ENCODE results near the gene KSR1. TPM values are rescaled to one million over a fixed set of nuclear protein-coding genes. Genes with fewer than 3 reads are reported as not detected.

The KSR1 gene
- total RNA-seq, 1 experiment from 2014 or later, result 88.9 TPM

DNA sequence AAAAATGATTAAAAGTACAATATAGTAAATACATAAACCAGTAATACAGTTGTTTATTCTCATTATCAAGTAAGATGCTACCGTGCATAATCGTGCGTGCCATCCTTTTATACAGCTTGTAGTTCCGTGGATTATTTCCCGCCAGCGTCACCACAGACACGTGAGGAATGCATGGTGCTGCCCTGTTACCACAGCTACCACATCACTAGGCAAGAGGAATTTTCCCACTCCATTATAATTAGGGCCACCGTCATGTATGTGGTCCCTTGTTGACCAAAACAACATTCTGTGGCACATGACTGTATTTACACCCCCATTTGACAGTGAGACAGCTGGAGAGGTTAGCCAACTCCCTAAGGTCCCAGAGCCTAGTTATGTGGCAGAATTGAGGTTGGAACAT, 144.2 kb downstream of the KSR1 start:
- H3K36me3 Mint-ChIP-seq (ENCODE audit: insufficient read depth, unreplicated experiment), result peaks cover 58% of the 10 kb centered on the region
- no peak for DNase-seq
- H3K4me1 ChIP-seq, result no peaks in the 10 kb centered on the region
- ChIA-PET POLR2A (interaction anchor here (0.6 kb wide), 1 partner anchor 65 kb away, joined by 3 read pairs; no protein-coding TSS in a partner anchor), CTCF (interaction anchor here (0.6 to 6.2 kb wide), 38 partner anchors 9 to 364 kb away, joined by 3 to 95 read pairs (median 5); partner anchors contain the start of gene KSR1)
- H3K27me3 ChIP-seq (replicated peaks; ENCODE audit: control insufficient read depth, insufficient read depth, low read length), result no peaks in the 10 kb centered on the region
- peaks cover 9% of the 10 kb centered on the region for H3K36me3 ChIP-seq (ENCODE audit: control insufficient read depth, insufficient read depth, low read length)
- H3K4me1 Mint-ChIP-seq (ENCODE audit: low read depth, unreplicated experiment), result peaks cover 6% of the 10 kb centered on the region
- no peaks in the 10 kb centered on the region for H3K9me3 ChIP-seq
- intact Hi-C loops (cut with micrococcal nuclease; ENCODE audit: unreplicated experiment), result loop anchor here (1.0 to 10.0 kb wide), 7 partner anchors 20 to 364 kb away; no protein-coding TSS in a partner anchor
- H3K4me3 ChIP-seq (ENCODE audit: low read depth, low read length), result no peak overlapping the region
- no peak overlapping the region for H3K4me3 Mint-ChIP-seq (ENCODE audit: unreplicated experiment)
- no peaks in the 10 kb centered on the region for H3K9me3 Mint-ChIP-seq (ENCODE audit: unreplicated experiment)
- TSS peak; percentile 25 for BruUV-seq (replicated peaks)
- H3K27ac Mint-ChIP-seq (ENCODE audit: unreplicated experiment), result peak overlapping the region; percentile 11
- TF ChIP-seq, protein P1, sequence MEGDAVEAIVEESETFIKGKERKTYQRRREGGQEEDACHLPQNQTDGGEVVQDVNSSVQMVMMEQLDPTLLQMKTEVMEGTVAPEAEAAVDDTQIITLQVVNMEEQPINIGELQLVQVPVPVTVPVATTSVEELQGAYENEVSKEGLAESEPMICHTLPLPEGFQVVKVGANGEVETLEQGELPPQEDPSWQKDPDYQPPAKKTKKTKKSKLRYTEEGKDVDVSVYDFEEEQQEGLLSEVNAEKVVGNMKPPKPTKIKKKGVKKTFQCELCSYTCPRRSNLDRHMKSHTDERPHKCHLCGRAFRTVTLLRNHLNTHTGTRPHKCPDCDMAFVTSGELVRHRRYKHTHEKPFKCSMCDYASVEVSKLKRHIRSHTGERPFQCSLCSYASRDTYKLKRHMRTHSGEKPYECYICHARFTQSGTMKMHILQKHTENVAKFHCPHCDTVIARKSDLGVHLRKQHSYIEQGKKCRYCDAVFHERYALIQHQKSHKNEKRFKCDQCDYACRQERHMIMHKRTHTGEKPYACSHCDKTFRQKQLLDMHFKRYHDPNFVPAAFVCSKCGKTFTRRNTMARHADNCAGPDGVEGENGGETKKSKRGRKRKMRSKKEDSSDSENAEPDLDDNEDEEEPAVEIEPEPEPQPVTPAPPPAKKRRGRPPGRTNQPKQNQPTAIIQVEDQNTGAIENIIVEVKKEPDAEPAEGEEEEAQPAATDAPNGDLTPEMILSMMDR (IDR thresholded peaks at IDR 0.05; ENCODE audit: insufficient read depth in 1 of 2, low read depth in 1 of 2, low read length in 1 of 2, severe bottlenecking in 1 of 2, unreplicated experiment in 1 of 2), result no peak
- H3K27me3 Mint-ChIP-seq (ENCODE audit: insufficient read depth, unreplicated experiment), result no peaks in the 10 kb centered on the region

DNA sequence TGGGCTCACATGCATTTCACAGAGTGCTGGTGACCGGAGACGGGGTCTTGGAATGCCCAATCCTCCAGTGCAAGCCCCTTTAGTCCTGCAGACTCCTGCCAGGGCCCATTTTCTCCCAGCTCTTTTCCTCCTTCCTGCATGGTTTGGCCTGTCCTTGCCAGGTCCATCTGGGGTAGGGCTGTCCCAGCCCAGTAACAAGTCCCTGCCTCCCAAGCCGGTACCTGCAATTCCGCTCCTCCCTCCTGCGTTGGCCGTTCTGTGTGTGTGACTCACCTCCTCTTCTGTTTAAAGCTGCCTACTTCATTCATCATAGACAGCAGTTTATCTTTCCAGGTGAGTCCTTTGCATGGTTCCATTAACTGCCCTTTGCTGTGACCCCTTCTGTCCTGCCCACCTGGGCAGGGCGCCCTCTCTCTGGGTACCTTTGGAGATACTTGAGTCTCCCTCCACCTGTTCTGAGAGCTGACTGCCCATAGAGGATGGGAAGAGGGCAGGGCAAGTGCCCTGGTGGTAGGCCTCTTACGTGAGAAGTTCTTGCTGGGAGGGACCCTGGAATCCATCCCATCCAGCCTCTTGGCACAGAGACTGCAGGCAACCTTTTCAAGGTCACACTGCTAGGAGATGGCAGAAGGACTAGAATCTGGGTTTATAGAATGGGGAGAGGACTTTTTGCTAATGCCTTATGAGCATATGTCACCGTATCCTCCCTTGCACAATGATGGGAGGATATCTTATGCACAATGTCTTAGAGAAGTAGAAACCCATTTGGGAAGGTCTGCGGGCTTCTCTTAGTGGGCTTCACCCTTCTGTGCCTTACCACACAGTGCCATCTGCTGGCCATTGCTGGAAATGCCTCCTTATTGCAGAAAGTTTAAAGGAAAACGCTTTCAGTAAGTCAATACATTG, 145.1 kb downstream of the KSR1 start:
- peaks cover 6% of the 10 kb centered on the region for H3K4me1 Mint-ChIP-seq (ENCODE audit: low read depth, unreplicated experiment)
- Histone ChIP-seq H3K9me3 (no peaks in the 10 kb centered on the region), H3K4me3 (ENCODE audit: low read depth, low read length) (no peak overlapping the region), H3K27me3 (replicated peaks; ENCODE audit: control insufficient read depth, insufficient read depth, low read length) (no peaks in the 10 kb centered on the region), H3K4me1 (no peaks in the 10 kb centered on the region), H3K36me3 (ENCODE audit: control insufficient read depth, insufficient read depth, low read length) (peaks cover 9% of the 10 kb centered on the region)
- DNase-seq, result peak; percentile 90 to 94
- no TSS peak for BruUV-seq (replicated peaks)
- H3K36me3 Mint-ChIP-seq (ENCODE audit: insufficient read depth, unreplicated experiment), result peaks cover 59% of the 10 kb centered on the region
- ChIA-PET POLR2A (interaction anchor here (0.6 kb wide), 1 partner anchor 66 kb away, joined by 3 read pairs; no protein-coding TSS in a partner anchor), CTCF (interaction anchor here (0.8 to 6.2 kb wide), 9 partner anchors 20 to 146 kb away, joined by 3 to 95 read pairs (median 5); partner anchors contain the start of gene KSR1)
- H3K27ac Mint-ChIP-seq (ENCODE audit: unreplicated experiment), result peak overlapping the region; percentile 11
- intact Hi-C loops (cut with micrococcal nuclease; ENCODE audit: unreplicated experiment), result loop anchor here (1.0 to 10.0 kb wide), 9 partner anchors 21 to 365 kb away; partner anchors contain the start of gene KSR1
- no peak overlapping the region for H3K4me3 Mint-ChIP-seq (ENCODE audit: unreplicated experiment)
- TF ChIP-seq, protein P1 (IDR thresholded peaks at IDR 0.05; ENCODE audit: insufficient read depth in 1 of 2, low read depth in 1 of 2, low read length in 1 of 2, severe bottlenecking in 1 of 2, unreplicated experiment in 1 of 2), result peak; percentile 99 to 100
- no peaks in the 10 kb centered on the region for H3K27me3 Mint-ChIP-seq (ENCODE audit: insufficient read depth, unreplicated experiment)
- H3K9me3 Mint-ChIP-seq (ENCODE audit: unreplicated experiment), result no peaks in the 10 kb centered on the region

GRCh38 chr17:27601975-27602302, 145.7 kb downstream of the KSR1 start:
- Mint-ChIP-seq H3K9me3 (ENCODE audit: unreplicated experiment) (no peaks in the 10 kb centered on the region), H3K27me3 (ENCODE audit: insufficient read depth, unreplicated experiment) (no peaks in the 10 kb centered on the region), H3K4me3 (ENCODE audit: unreplicated experiment) (no peak overlapping the region), H3K4me1 (ENCODE audit: low read depth, unreplicated experiment) (peaks cover 6% of the 10 kb centered on the region), H3K27ac (ENCODE audit: unreplicated experiment) (no peak overlapping the region), H3K36me3 (ENCODE audit: insufficient read depth, unreplicated experiment) (peaks cover 65% of the 10 kb centered on the region)
- H3K4me3 ChIP-seq (ENCODE audit: low read depth, low read length), result no peak overlapping the region
- intact Hi-C loops (cut with micrococcal nuclease; ENCODE audit: unreplicated experiment), result loop anchor here (1.0 to 10.0 kb wide), 10 partner anchors 21 to 365 kb away; partner anchors contain the start of gene KSR1
- H3K4me1 ChIP-seq, result no peaks in the 10 kb centered on the region
- no peak for DNase-seq
- POLR2A ChIA-PET, result no interaction called here
- peaks cover 9% of the 10 kb centered on the region for H3K36me3 ChIP-seq (ENCODE audit: control insufficient read depth, insufficient read depth, low read length)
- TF ChIP-seq, protein P1 (IDR thresholded peaks at IDR 0.05; ENCODE audit: insufficient read depth in 1 of 2, low read depth in 1 of 2, low read length in 1 of 2, severe bottlenecking in 1 of 2, unreplicated experiment in 1 of 2), result no peak
- H3K27me3 ChIP-seq (replicated peaks; ENCODE audit: control insufficient read depth, insufficient read depth, low read length), result no peaks in the 10 kb centered on the region
- CTCF ChIA-PET, result interaction anchor here (1.0 to 6.2 kb wide), 7 partner anchors 34 to 146 kb away, joined by 3 to 95 read pairs (median 5); partner anchors contain the start of gene KSR1
- H3K9me3 ChIP-seq, result no peaks in the 10 kb centered on the region
- no TSS peak for BruUV-seq (replicated peaks)

Data from Caco-2 (cell line).